CD4-positive, alpha-beta T cell treated with Interleukin-4 for 4 hours (primary cell): ENCODE data around the gene ARHGEF5.
"Not testable (repeated sequence)": the region's sequence is repeated elsewhere in the genome, so short reads cannot be mapped to it uniquely, and the experiment has no call there.

Experiments
- DNase-seq: peaks from one replicate; pipeline ENCODE4 v3.0.0-alpha.2; 2020

Gene ARHGEF5

DNA sequence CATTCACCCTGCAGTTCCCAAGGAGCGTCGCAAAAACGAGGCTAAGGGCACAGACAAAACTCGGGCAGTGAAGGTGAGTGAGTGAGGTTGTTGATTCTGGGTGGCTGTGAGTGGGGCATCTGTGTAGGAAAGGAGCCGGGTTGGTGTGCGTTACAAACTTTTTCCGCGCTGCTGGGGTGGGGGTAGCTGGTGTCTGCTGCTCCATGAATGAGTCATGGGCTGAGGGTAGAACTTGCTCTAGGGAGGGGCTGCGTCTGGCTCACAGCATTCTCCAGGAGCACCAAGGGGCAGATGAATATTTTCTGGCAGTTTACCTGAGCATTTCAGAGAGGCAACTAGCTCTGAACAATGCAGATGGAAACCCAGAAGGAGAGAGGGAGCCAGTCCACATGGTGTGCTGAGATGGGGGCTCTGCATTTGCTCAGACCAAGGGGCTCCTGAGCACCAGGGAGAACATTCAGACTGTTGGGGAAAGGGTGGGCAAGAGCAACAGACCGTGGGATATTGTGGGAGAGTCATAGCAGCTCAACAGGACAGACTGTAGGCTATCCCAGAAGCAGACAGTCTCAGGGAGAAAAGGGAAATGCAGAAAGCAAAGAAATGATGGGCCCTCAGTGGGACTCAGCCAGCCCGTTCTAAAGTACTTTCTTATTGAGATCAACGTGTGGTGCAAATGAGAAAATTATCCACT lies 29.5 kb downstream of the ARHGEF5 start:
- no peak for DNase-seq

DNA sequence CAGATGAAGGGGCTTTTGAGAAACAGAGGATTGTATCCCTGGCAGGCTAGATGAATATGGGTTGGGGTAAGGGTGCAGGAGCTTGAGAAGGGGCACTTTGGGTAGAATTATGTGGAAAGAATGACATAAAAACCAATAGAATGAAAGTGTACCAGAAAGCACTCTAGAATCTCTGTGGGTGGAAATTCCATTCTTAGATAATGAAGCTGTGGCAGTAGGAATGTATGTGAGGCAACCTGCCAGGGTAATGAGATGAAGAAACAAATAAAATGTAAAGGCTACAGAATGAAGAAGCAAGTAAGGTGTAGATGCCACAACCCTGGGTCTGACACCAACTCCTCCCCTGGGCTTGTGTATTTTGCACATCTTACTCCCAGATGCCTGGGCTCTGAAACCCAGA lies 31.5 kb downstream of the ARHGEF5 start:
- DNase-seq, result no peak

GRCh38 chr7:144388950-144389349 lies 33.7 kb downstream of the ARHGEF5 start:
- no peak for DNase-seq

- DNase-seq, result no peak
These were observed 35.3 kb downstream of the ARHGEF5 start for GRCh38 chr7:144390481-144390880.

DNA sequence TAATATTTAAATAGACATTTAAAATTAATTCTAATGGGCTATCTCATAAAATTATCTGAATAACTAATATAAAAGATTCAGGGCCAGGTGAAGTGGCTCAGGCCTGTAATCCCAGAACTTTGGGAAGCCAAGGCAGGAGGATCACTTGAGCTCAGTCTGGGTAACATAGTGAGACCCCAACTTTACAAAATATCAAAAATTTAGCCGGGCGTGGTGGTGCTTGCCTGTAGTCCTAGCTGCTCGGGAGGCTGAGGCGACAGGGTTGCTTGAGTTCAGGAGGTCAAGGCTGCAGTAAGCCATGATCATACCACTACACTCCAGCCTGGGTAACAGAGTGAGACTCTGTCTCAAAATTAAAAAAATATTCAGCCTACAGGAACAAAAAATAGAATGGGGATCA lies 35.8 kb downstream of the ARHGEF5 start:
- DNase-seq, result no peak

GRCh38 chr7:144391823-144392255 lies 36.6 kb downstream of the ARHGEF5 start:
- peak; percentile 67 for DNase-seq

DNA sequence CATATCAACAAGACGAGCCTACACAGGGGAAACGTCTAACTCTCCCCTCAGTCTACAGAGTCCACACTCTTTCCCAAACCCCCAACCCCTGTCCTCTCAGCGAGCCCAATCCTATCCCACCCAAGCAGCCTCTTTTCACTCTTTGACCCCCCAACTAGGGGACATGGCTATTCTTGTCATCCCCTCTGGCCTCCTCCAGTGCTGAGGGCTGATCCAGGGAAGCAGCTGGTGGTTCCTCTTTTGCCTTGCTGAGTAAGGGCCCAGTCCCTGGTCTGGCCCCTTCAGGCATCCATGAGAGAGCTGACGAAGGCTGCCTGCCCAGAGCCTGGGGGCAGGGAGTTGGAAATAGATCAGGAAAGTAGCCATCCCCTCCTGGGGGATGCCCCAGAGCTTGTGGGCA lies 41.9 kb downstream of the ARHGEF5 start:
- DNase-seq, result no peak

GRCh38 chr7:144398291-144398690 lies 43.1 kb downstream of the ARHGEF5 start:
- no peak for DNase-seq

DNA sequence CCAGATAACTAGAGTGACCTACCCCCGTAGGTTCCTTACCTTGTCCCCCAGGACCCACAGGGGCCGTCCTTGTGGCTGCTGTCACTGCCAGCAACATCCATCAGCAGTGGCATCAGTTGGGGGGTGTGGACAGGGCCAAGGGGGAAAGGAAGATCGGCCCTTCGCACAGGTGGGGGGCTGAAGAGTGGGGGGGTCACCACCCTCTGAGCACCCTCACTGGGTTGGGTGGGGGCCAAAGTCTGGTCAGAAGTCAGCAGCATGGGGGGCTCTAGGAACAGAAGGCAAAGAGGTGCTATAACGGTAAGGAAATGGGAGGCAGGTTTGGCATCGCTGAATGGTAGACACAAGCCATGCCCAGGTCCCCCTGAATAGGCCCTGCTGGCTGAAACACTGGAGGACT lies 43.7 kb downstream of the ARHGEF5 start:
- DNase-seq, result no peak

- no peak for DNase-seq
These were observed 44.7 kb downstream of the ARHGEF5 start for GRCh38 chr7:144399946-144400345.

DNA sequence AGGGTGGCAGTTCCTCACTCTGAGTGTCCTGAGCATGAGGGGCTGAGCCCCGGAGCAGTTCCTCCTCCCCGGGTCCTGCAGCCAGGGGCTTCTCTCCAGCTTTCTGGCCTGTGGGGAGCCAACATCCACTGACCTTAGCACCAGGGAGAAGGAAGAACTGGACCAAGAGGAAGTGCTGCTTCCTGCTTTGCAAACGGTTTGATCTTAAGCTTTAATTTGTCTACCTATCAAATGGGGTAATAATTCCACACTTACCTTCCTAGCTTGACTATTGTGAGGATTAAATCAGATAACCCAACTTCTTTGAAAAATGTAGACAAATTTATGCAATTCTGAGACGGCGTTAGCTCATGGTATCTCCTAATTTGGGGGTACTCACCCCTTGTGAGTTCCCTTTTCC lies 46.3 kb downstream of the ARHGEF5 start:
- DNase-seq, result no peak

DNA sequence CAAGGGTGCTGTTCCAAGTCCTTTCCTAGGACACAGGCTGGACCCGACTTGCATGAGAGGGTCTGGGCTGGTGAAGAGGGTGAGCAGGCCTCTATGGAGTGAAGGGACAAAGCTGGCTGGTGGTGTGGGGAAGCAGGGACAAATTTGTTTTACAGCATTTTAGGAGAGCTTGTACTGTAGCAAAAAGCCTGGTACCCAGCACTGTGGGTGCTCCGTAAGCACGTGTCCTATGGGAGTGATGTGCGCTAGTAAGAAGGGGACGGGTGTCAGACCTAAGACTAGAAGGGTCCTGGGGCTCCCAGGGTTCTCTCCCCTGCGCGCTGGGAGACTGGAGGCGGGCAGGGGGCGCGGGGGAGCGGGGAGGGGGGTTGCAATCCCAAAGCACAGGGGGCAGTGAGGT lies 47.9 kb downstream of the ARHGEF5 start:
- no peak for DNase-seq

DNA sequence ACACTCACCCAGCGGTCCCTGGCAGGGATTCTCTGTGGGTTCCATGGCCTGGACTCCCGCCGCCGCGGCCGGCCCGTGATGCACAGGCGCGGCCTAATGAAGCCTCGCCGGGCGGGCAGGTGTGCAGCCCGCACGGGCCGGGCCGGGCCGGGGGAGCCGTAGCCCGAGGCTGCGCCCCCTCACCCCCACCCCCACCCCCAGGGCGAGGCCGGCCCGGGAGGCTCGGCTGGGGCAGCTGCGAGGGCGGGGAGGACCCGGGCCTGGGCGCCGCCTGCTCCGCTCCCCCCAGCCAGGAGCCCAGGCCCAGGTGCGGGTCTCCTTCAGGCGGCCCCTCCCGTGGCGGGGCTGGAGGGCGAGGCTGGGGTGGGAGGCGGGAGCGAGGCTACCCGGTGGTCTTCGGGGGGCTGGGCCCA lies 48.5 kb downstream of the ARHGEF5 start, which contains the start of gene NOBOX:
NOBOX (minus strand) TSS at position 45 of the 413 bp plus-strand sequence.
- DNase-seq, result no peak

- no peak for DNase-seq
These were observed 49.7 kb downstream of the ARHGEF5 start for GRCh38 chr7:144404946-144405345.

GRCh38 chr7:144407266-144407931 lies 52.2 kb downstream of the ARHGEF5 start:
- no peak for DNase-seq

- no peak for DNase-seq
These were observed 52.9 kb downstream of the ARHGEF5 start for GRCh38 chr7:144408121-144408520.

GRCh38 chr7:144410441-144410840 lies 55.2 kb downstream of the ARHGEF5 start:
- no peak for DNase-seq

DNA sequence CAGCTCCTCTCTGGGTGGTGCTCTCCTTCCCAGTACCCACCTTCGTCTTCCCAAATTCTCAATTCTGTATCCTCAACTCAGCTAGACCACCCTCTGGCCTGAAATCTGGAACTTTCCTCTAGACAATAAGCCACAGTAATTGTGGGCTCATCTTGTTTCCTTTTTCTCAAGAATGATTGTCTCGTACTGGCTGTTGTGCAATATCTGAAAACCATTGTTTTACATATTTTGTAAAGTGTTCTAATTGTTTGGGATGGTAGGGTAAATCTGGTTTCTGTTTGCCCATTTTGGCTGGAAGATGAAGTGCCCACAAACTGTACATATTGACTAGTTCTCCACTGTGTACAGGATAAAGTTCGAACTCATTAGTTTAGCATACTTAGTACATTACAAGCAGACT lies 59.6 kb downstream of the ARHGEF5 start:
- DNase-seq, result no peak

DNA sequence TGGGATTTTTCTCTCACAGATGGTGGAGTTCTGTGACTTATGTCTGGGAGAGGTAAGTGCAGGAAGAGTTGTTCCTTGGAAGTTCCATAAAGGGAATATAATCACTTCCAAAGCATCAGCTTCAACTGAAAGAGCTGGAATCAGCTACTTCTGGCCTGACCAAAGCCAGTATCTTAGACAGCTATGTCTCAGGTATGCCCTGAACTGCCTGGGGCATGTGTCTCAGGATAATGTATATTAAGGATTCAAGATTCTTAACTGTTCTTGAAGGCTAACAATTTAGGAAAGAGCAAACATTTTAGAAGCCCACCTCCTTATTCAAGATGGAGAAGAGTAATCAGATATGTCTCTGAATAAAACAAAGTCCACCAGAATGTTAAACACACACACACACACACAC lies 60.7 kb downstream of the ARHGEF5 start:
- no peak for DNase-seq

DNA sequence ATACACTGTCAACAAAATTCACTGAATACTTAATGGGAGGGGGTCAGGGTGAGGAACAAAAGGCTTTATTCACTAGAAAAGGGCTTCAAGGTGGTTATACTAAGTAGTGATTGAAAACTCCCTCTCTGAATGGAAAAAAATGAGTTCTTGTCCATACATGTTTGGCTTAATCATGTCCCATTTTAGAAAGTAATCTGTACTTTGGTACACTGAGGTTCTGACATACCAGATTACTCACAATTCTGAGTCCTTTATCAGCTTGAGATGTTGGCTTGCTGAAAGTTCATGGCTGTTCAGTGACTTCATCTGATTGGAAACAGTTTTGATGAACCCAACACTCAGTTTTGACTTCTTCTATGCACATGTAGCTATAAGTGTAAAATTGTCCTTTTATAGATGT lies 61.1 kb downstream of the ARHGEF5 start:
- no peak for DNase-seq

DNA sequence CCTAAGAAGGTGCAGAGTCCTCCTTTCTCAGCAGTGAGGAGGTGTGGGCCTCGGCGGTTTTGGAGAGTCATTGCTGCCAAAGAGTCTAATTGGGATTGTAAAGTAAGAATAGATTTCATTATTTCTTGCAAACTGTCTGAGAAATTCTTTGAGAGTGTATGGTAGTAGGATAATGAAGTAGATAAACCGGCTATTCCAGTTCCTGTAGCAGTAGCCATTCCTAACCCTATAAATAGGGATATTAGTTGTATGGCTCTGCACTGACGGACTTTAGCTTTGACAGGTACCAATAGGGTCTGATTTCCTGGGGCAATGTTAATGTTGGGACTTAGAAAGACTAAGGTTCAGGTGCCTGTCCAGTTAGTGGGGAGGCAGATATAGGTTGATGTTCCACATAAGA lies 63.7 kb downstream of the ARHGEF5 start:
- DNase-seq, result not testable (repeated sequence)

DNA sequence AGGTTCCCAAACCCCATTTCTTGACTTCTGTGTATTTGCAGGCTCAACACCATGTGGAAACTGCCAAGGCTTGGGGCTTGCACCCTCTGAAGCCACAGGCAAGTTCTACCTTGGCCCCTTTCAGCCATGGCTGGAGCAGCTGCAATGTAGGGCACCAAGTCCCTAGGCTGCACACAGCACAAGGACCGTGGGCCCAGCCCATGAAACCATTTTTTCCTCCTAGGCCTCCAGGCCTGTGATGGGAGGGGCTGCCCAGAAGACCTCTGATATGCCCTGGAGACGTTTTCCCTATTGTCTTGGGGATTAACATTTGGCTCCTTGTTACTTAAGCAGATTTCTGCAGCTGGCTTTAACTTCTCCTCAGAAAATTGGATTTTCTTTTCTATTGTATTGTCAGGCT lies 72.3 kb downstream of the ARHGEF5 start:
- DNase-seq, result not testable (repeated sequence)

- no peak for DNase-seq
These were observed 73.2 kb downstream of the ARHGEF5 start for GRCh38 chr7:144428431-144428830.
